Smooth muscle cell (in vitro differentiated cells): ENCODE results near the gene PRPH. TPM values are rescaled to one million over a fixed set of nuclear protein-coding genes. Genes with fewer than 3 reads are reported as not detected.

ENCODE experiments used
- DNase-seq: peaks from one replicate; lab custom pipeline; 2025; ENCODE audit not compliant: unreplicated experiment; lab: John Stamatoyannopoulos, UW
- H2AFZ ChIP-seq: fragments of 200-600 bp; sonication (generic); 2 replicates; pipeline ENCODE4 v1.6.0; 2016; ENCODE audit warnings: antibody characterized with exemption, low read depth, mild to moderate bottlenecking
- H3F3A ChIP-seq: fragments of 200-600 bp; sonication (generic); 2 replicates; pipeline ENCODE4 v1.6.0; 2017; ENCODE audit warnings: antibody characterized with exemption, low read depth
- H3K27ac ChIP-seq: fragments of 200-600 bp; sonication (generic); 2 replicates; pipeline ENCODE4 v1.5.1; 2016; ENCODE audit warnings: low read depth, mild to moderate bottlenecking
- H3K27me3 ChIP-seq: fragments of 200-600 bp; sonication (generic); 2 replicates; pipeline ENCODE4 v1.6.1; 2016; ENCODE audit warnings: low read depth, mild to moderate bottlenecking
- H3K36me3 ChIP-seq: fragments of 200-600 bp; sonication (generic); 2 replicates; pipeline ENCODE4 v1.5.1; 2016; ENCODE audit warnings: low read depth
- H3K4me1 ChIP-seq: fragments of 200-600 bp; sonication (generic); 2 replicates; pipeline ENCODE4 v1.5.1; 2016; ENCODE audit warnings: low read depth
- H3K4me2 ChIP-seq: fragments of 200-600 bp; sonication (generic); 2 replicates; pipeline ENCODE4 v1.6.0; 2016; ENCODE audit warnings: mild to moderate bottlenecking
- H3K4me3 ChIP-seq: fragments of 200-600 bp; sonication (generic); 2 replicates; pipeline ENCODE4 v1.5.1; 2016; ENCODE audit warnings: mild to moderate bottlenecking
- H3K79me2 ChIP-seq: fragments of 200-600 bp; sonication (generic); 2 replicates; pipeline ENCODE4 v1.6.0; 2016; ENCODE audit warnings: low read depth, mild to moderate bottlenecking
- H3K9ac ChIP-seq: fragments of 200-600 bp; sonication (generic); 2 replicates; pipeline ENCODE4 v1.6.0; 2016; ENCODE audit warnings: low read depth
- H3K9me3 ChIP-seq: fragments of 200-600 bp; sonication (generic); replicated peaks from 2 replicates; pipeline ENCODE4 v1.5.1; 2016; ENCODE audit warnings: low read depth
- H4K20me1 ChIP-seq: fragments of 200-600 bp; sonication (generic); 2 replicates; pipeline ENCODE4 v1.6.0; 2016; ENCODE audit warnings: low read depth
- WGBS: methylation state at CpG from one replicate; pipeline ENCODE4 v1.1.7; 2016; ENCODE audit warnings: low lambda C conversion rate; 5-methylcytosine and 5-hydroxymethylcytosine counted together
- polyA plus RNA-seq: library from polyadenylated mRNA; unstranded; fragments of >200 nt; fragmentation: Nextera tagmentation; extraction: Ambion mirVana; gene quantifications from 2 replicates; pipeline ENCODE4 v1.2.1, GENCODE V29; 2016
- total RNA-seq: library from RNA; depleted of rRNA; stranded (reverse); fragments of >200 nt; gene quantifications from 2 replicates; pipeline ENCODE4 v1.2.3, GENCODE V29; 2014
- TF ChIP-seq, protein P1 (sequence below): fragments of 200-600 bp; sonication (generic); IDR thresholded peaks from 2 replicates; pipeline ENCODE4 v1.5.1; 2017; ENCODE audit warnings: borderline replicate concordance, mild to moderate bottlenecking, antibody characterized with exemption; ENCODE audit not compliant: insufficient read depth, poor library complexity, severe bottlenecking

PRPH gene
- total and polyA plus RNA-seq, 2 experiments from 2014 or later = not detected

DNA sequence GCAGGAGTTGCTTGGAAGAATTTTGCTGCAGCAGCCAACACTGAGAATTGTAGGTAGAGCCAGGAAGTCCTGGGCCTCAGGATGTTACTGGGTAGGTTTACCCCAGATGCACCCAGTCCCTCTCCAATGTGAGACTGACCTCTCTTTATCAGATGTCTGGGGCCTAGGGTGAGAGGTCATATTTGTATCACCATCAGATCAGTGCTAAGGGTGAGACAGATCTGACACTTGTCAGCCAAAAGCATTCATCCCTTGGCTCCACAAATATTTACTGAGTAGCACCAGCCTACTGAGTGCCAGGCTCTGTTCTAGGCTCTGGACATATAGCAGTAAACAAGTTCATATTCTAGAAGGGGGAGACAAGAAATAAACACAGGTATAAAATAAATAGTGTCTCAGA, 32.4 kb downstream of the PRPH start:
- no peak for DNase-seq
- TF ChIP-seq, protein P1, sequence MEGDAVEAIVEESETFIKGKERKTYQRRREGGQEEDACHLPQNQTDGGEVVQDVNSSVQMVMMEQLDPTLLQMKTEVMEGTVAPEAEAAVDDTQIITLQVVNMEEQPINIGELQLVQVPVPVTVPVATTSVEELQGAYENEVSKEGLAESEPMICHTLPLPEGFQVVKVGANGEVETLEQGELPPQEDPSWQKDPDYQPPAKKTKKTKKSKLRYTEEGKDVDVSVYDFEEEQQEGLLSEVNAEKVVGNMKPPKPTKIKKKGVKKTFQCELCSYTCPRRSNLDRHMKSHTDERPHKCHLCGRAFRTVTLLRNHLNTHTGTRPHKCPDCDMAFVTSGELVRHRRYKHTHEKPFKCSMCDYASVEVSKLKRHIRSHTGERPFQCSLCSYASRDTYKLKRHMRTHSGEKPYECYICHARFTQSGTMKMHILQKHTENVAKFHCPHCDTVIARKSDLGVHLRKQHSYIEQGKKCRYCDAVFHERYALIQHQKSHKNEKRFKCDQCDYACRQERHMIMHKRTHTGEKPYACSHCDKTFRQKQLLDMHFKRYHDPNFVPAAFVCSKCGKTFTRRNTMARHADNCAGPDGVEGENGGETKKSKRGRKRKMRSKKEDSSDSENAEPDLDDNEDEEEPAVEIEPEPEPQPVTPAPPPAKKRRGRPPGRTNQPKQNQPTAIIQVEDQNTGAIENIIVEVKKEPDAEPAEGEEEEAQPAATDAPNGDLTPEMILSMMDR = no peak
- Histone ChIP-seq H3K4me3 (no peak overlapping the region), H3K9me3 (no peaks in the 10 kb centered on the region), H3K36me3 (no peaks in the 10 kb centered on the region), H3K9ac (no peak overlapping the region), H3K4me2 (no peak overlapping the region), H2AFZ (no peak overlapping the region), H4K20me1 (no peaks in the 10 kb centered on the region), H3K27ac (no peak overlapping the region), H3F3A (no peaks in the 10 kb centered on the region), H3K79me2 (peaks cover 4% of the 10 kb centered on the region), H3K27me3 (peaks cover 1% of the 10 kb centered on the region), H3K4me1 (peaks cover 7% of the 10 kb centered on the region)

DNA sequence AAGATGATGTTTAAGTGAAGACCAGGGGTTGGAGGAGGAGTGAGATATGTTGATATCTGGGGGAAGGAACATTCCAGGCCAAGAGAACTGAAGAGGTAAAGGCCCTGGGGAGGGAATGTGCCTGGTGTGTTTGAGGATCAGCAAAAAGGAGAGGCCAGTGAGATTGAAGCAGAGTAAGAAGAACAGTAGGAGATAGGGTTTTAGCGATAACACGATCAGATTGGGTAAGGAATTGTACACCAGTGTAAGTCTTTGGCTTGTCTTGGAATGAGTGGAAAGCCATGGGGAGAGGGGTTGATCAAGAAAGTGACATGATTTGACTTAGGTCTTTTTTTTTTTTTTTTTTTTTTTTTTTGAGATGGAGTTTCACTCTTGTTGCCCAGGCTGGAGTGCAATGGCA, 32.9 kb downstream of the PRPH start:
- no peak overlapping the region for H3K4me2 ChIP-seq
- WGBS = 95% methylated on average over 2 of the region's 2 CpGs
- H3K9ac ChIP-seq = no peak overlapping the region
- TF ChIP-seq, protein P1 = no peak
- H3K36me3 ChIP-seq = no peaks in the 10 kb centered on the region
- peaks cover 7% of the 10 kb centered on the region for H3K4me1 ChIP-seq
- no peaks in the 10 kb centered on the region for H4K20me1 ChIP-seq
- H3K9me3 ChIP-seq = no peaks in the 10 kb centered on the region
- no peaks in the 10 kb centered on the region for H3F3A ChIP-seq
- H2AFZ ChIP-seq = no peak overlapping the region
- peaks cover 6% of the 10 kb centered on the region for H3K27me3 ChIP-seq
- H3K4me3 ChIP-seq = no peak overlapping the region
- DNase-seq = no peak
- H3K27ac ChIP-seq = no peak overlapping the region
- H3K79me2 ChIP-seq = peaks cover 4% of the 10 kb centered on the region

DNA sequence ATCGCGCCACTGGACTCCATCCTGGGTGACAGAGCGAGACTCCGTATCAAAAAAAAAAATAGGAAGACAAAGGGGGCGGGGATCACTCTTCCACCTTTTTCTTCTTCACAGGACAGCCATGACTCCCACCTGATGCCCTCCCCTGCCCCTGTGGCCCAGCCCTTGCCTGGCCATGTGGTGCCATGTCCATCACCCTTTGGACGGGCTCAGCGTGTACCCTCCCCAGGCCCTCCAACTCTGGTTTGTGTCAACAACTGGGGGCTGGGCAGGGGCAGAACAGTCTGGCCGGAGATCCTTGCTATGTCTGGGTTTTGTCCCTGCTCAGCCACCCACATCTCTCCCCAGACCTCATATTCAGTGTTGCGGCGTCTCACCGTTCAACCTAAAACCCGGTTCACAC, 33.9 kb downstream of the PRPH start:
- no peaks in the 10 kb centered on the region for H4K20me1 ChIP-seq
- H3K4me2 ChIP-seq = no peak overlapping the region
- H3K9me3 ChIP-seq = no peaks in the 10 kb centered on the region
- H3K4me3 ChIP-seq = no peak overlapping the region
- H3K9ac ChIP-seq = no peak overlapping the region
- TF ChIP-seq, protein P1 = no peak
- WGBS = 98% methylated on average over 12 of the region's 12 CpGs
- peaks cover 1% of the 10 kb centered on the region for H3K79me2 ChIP-seq
- peaks cover 4% of the 10 kb centered on the region for H3K4me1 ChIP-seq
- no peaks in the 10 kb centered on the region for H3K36me3 ChIP-seq
- no peak overlapping the region for H2AFZ ChIP-seq
- DNase-seq = no peak
- H3F3A ChIP-seq = no peaks in the 10 kb centered on the region
- peaks cover 16% of the 10 kb centered on the region for H3K27me3 ChIP-seq
- no peak overlapping the region for H3K27ac ChIP-seq

DNA sequence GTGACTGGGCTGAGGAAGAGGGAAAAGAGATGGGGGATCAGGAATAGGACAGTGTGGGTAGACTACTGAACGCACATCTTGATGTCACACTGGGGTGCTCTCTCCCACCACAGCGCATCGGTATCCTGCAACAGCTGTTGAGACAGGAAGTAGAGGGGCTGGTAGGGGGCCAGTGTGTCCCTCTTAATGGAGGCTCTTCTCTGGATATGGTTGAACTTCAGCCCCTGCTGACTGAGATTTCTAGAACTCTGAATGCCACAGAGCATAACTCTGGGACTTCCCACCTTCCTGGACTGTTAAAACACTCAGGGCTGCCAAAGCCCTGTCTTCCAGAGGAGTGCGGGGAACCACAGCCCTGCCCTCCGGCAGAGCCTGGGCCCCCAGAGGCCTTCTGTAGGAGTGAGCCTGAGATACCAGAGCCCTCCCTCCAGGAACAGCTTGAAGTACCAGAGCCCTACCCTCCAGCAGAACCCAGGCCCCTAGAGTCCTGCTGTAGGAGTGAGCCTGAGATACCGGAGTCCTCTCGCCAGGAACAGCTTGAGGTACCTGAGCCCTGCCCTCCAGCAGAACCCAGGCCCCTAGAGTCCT, 35.2 kb downstream of the PRPH start:
- Histone ChIP-seq H3K79me2 (no peaks in the 10 kb centered on the region), H2AFZ (no peak overlapping the region), H4K20me1 (no peaks in the 10 kb centered on the region), H3K36me3 (no peaks in the 10 kb centered on the region), H3K27ac (no peak overlapping the region), H3K9me3 (no peaks in the 10 kb centered on the region), H3K9ac (no peak overlapping the region), H3F3A (no peaks in the 10 kb centered on the region), H3K4me1 (no peaks in the 10 kb centered on the region), H3K27me3 (peaks cover 29% of the 10 kb centered on the region), H3K4me3 (no peak overlapping the region), H3K4me2 (no peak overlapping the region)
- 97% methylated on average over 7 of the region's 7 CpGs for WGBS
- TF ChIP-seq, protein P1 = no peak
- DNase-seq = no peak
